Stimulated activated CD4-positive, alpha-beta T cell treated with anti-CD3 and anti-CD28 coated beads, TNF-alpha, amount 100 ng/mL, for 48 hours (primary cell): ENCODE data around the gene ST8SIA2.

ENCODE experiments used
- DNase-seq, 3 donors: peaks; one replicate each; pipeline ENCODE4 v3.0.0-alpha.2; 2020; ENCODE audit warnings: low read depth in 3 of 3

The ST8SIA2 gene

GRCh38 chr15:92485441-92485840 is 91.8 kb downstream of the ST8SIA2 start:
- no peak for DNase-seq

GRCh38 chr15:92492551-92493115 is 99.0 kb downstream of the ST8SIA2 start:
- no peak for DNase-seq

- no peak for DNase-seq
These were observed 101.2 kb downstream of the ST8SIA2 start for GRCh38 chr15:92494806-92495336.

GRCh38 chr15:92495446-92495845 is 101.8 kb downstream of the ST8SIA2 start:
- no peak for DNase-seq

GRCh38 chr15:92499731-92500530 is 106.2 kb downstream of the ST8SIA2 start:
- no peak for DNase-seq

- no peak for DNase-seq
These were observed 108.7 kb downstream of the ST8SIA2 start for GRCh38 chr15:92502336-92502735.

GRCh38 chr15:92502930-92503857 is 109.5 kb downstream of the ST8SIA2 start:
- no peak for DNase-seq

- DNase-seq: no peak
These were observed 110.2 kb downstream of the ST8SIA2 start for GRCh38 chr15:92503889-92504288.

GRCh38 chr15:92505611-92506010 is 111.9 kb downstream of the ST8SIA2 start:
- no peak for DNase-seq

GRCh38 chr15:92506506-92506905 is 112.8 kb downstream of the ST8SIA2 start:
- DNase-seq: no peak

- no peak for DNase-seq
These were observed 116.6 kb downstream of the ST8SIA2 start for GRCh38 chr15:92510163-92510882.
